GM18873 (cell line): Measurements from ENCODE around the gene DARS1.
"Not testable (repeated sequence)": the region's sequence is repeated elsewhere in the genome, so short reads cannot be mapped to it uniquely, and the experiment has no call there.

Experiments used
- ATAC-seq: cut with Tn5 transposase; IDR thresholded peaks from one replicate; pipeline ENCODE4 v1.9.1; 2021; ENCODE audit warnings: mild to moderate bottlenecking, moderate library complexity, moderate number of reproducible peaks; ENCODE audit not compliant: unreplicated experiment, low FRiP score

Gene DARS1

DNA sequence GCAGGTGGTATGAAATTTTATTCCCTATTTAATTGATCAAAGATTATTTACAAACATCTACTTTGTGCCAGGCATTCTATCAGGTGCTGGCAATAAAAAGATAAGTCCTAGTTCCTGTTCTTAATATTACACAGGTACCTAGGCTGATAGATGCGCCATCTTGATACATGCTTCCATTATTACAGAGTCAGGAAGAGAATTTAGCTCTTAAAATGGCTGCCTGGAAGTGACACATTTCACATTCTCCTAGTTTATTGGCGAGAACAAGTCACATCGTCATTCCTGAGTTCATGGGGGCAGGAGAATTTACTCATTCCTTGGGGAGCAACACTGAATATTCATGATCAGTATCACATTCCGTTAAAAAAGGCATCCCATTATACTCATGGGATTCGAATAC is 1.1 kb upstream of the DARS1 start:
- no peak for ATAC-seq

DNA sequence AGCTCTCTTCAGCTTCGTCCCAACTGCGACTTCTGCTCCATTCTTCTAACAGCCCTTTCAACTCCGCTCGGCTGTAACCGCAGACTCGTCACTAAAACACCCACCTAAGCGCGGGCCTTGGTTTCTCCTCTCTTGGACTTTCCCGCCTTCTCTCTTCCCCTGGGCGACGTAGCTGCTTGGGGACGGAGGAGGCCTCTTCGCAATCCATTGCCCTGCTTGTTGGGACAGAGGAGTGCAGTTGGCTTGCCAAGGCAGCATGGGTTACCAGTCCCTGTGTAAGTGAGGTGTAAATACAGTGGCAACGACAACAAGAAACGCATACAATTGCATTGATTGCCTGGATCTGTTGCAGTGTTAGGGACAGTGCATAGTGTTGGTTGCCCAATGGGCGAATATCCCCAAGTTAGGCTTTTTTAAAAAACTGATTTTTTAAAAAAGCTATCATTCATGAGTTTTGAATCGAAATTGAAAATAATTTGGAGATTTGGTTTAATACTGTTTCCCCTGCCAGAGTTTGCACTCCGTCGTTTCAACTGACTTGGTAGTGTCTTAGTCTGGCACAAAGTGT is 484 bp upstream of the DARS1 start:
- ATAC-seq: peak; percentile 27

DNA sequence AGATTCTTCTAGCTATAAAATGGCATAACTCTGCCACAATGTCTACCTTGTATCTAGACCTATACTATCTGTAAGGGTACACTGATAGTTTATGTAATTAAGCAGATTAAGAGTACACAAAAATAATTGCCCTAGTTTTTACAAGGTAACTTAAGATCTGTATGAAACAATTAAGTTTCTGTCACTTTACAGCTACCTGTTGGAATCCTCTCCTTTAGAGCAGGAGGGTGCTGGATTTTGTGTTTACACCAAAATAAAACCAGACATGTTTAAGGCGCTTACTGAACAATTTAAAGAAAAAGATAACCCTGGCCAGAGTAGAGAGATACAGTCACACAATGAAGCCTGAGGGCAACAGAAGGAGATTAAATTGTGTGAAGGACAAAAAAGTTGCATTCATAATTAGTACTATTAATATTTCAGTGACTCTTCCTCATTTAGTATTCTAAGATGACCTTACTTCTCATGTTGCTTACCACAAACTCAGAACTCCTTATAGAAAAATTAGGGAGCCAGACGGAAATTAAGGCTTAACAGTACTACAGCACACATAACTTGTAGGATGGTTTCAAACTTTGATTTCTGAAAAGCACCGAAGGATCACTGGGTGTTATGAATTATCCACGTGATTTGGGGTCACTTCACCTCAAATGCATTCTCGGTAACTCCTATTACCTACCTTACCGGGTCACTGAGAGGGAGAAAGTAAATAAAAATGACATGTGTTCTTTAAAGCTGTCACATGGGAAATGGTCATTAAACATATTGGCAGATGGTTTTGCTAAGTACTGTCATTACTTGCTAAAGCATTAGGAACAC is 1.0 kb downstream of the DARS1 start:
- no peak for ATAC-seq

DNA sequence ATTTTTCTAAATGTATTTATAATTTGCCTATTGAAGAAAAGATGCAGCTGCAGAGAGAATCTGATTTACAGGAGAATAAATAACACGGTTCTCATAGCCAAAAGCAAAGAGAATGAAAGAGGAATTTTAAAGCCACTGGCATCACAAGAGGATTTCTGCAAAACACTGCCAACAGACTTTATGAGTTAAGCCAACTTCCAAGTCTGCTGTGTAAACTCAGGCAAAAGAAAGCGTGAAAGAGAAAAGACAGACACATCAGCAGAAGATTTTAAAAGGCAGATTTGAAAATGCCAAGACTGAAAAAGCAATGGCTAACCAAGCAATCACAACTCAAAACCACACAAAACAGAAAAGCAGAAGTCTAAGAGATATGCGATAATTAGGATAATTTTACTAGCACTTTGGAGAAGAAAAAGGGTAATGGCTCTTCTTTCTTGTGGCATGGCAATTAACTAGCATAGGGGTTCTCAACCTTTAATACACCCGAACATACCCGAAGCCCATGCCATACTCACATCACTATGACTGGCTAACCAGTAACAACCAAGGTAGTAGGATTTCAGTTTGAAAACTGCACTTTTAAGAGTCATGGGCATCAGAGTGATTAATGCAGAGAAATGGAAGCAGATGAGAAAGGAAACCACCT is 4.9 kb downstream of the DARS1 start:
- ATAC-seq: no peak

DNA sequence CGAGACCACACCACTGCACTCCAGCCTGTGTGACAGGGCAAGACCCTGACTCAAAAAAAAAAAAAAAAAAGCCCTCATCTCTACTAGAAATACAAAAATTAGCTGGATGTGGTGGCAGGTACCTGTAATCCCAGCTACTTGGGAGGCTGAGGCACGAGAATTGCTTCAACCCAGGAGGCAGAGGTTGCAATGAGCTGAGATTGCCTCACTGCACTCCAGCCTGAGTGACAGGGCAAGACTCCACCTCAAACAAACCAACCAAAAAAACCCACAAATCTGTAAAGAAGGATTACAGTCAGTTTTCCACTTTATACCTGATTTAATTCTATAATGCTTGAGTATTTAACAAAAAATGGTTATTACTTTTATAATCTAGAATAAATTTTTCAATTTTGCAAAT is 9.7 kb downstream of the DARS1 start:
- no peak for ATAC-seq

DNA sequence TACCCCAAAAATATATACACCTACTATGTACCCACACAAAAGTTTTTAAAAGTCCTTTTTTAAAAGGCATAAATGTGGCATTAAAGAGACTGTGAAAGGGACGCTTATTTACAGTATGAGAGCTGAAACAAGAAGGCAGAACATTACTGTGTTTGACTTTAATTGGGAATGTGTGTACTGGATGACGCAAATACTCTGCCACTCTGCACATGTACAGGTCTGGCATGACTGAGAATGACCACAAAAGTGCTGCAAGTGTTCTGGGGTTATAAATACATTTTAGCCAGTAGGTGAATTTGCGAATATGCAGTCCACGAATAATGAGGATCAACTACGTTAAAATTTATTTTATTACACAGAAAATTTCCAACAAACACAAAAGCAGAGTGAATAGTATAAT is 11.4 kb downstream of the DARS1 start:
- ATAC-seq: no peak

DNA sequence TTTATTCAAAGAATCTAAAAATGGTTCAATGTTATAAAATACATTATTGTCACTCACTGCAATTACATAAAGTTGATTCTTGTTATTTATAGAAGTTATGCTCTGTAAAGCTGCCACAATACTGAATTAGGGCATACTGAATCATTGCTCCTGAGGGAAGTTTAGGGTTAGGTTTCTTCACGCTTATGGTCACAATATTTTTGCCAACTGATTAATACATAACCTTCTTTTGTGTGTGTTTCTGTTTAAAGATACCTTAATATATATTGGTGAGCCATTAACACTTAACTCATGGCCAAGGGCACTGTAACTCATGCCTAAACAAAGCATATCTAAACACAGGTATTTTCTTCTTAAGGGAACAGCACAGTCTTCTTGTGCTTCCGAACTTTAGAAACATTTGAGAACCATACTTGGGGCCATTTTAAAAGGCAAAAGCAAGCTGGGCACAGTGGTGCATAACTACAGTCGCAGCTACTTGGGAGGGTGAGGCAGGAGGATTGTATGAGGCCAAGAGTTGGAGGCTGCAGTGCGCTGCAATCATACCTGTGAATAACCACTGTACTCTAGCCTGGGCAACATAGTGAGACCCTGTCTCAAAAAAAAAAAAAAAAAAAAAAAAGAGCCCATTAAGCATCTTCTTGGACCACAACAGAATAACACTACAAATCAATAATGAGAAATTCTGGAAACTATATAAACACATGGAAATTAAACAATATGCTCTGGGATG is 15.6 kb downstream of the DARS1 start:
- ATAC-seq: no peak

DNA sequence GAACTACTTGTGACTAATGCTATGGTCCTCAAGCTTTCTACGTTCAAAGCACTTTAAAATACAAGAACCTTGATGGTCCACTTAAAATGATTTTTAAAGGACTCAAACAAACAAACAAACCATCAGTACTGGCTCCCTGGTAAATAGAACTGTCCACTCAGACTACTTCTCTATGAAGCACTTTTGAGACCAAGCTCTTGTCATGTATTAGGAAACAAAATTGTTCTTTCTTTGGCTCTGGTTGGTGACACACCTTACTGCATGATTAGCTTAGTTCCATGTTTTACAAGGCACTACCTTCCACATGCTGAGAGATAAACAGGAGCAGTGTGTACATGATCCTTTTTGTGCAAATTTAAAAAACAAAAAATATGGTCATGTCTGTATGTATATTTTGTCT is 19.7 kb downstream of the DARS1 start:
- no peak for ATAC-seq

DNA sequence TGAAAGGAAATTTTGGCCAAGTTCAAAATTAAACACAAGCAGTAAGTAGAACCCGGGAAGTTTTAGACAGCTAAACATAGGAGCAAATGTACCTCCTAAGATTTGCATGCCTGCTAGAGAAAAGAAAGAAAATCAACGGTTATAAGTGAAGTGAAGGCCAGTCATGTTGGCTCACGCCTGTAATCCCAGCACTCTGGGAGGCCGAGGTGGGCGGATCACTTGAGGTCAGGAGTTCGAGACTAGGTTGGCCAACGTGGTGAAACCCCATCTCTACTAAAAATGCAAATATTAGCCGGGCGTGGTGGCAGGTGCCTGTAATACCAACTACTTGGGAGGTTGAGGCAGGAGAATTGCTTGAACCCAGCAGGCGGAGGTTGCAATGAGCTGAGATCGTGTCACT is 21.0 kb downstream of the DARS1 start:
- ATAC-seq: not testable (repeated sequence)

DNA sequence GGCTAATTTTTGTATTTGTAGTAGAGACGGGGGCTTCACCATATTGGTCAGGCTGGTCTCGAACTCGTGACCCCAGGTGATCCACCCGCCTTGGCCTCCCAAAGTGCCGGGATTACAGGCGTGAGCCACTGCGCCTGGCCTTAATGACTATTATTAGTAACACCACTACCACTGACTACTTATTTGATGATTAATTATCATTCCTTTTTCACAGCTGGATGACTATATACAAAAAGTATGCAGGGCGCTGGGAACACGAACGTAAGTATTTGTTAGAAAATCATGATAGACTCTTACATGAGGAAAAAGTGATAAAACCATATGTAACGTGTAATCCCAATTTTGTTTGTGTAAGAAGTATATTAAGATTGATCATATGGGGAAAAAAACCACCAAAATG is 21.6 kb downstream of the DARS1 start:
- ATAC-seq: no peak

DNA sequence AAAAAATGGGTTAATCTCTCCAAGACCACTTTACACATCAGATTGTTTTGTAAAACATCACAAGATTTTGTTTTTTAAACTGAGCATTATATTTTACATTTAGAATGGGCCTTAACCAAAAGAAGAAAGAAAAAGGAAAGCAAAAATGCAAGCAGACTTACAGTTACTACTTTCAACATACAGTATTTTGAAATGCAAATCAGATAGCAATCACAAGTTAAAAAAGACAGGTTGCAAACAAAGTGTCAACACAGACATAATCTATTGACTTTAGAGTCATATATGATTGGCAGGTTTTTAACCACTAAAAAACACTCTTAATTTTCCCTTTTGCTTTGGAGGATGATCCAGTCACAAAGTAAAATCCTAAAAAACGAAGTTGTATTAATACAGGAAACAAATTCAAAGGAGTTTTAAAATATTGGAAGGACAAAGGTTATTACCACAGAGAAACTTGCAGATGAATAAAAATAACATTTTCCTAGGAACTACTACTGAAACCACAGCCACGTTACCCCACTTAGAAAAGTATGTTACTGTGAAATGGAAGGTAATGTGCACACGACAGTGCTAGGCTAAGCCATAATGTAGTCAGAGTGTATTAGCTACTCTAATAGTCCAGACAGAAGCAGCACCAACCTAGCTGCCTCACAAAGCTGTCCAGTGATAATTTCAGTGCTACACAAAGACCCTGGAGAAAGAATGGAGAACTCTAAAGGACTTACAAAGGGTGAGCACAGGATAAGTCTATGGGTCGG is 22.9 kb downstream of the DARS1 start:
- peak; percentile 49 for ATAC-seq

DNA sequence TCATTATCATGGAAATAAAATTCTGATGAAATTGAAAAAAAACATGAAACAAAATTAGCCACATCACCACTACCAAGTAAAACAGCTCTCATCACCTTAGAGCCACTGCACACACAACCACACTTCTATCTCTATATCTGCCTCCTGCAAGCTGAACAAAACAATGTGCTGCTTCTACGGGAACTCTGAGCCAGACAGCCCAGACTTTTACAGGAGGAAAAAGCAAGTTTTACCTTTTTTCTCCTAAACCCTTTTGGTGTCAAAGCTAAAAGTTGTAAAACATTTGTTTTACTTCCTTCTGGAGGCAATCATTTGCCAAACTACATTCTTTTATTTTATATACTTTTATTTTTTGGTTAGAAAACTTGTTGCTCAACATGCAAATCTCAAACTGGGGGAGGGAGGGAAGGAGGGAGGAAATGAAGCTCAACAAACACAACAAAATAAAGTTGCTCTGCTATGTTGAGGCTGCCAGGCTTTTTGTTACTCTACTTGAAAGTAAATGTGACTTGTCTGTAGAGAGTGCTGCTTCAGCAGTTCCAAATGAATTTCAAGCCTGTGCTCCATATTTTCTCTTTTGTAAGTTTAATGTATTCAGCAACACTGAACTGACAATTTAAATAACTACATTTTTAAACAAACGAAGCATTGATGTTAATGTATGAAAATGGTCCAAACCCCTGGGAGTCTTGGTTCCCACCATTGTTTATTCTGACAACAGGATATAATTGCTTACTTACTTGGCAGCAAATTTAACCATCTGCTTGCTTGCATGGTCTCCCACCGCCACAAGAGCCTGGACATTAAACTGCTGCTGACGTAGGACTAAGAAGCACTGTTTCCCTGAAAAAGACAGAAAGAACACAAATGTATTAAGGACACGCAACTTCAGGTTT is 24.5 kb downstream of the DARS1 start:
- ATAC-seq: no peak

DNA sequence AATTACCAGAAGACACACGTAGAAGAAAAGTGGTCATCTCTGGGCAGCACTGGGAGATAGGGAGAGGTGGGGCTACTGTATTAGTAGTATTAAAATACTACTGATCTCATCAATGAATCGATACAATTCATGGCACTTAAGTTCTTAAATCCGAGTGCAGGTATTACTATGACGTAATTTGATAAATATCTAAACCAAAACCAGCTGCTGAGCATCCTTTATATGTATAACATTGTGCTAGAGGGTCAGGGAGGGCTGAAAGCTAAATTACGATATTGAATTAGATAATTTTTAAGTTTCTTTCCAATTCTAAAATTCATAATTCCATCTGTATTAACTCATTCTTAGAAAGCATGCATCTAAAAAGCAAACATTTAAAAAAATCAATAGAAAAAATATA is 25.3 kb downstream of the DARS1 start:
- ATAC-seq: no peak

DNA sequence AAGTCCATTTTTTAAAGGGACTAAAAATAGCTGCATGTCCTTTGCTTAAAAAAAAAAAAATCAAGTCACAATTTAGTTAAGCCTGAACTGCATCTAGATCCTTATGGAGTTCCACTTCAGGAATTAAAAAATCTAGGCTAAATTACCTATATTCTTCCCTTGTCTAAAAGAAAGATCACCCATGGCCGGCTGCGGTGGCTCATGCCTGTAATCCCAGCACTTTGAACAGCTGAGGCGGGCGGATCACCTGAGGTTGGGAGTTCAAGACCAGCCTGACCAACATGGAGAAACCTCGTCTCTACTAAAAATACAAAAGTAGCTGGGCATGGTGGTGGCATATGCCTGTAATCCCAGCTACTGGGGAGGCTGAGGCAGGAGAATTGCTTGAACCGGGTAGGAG is 26.5 kb downstream of the DARS1 start:
- ATAC-seq: not testable (repeated sequence)

DNA sequence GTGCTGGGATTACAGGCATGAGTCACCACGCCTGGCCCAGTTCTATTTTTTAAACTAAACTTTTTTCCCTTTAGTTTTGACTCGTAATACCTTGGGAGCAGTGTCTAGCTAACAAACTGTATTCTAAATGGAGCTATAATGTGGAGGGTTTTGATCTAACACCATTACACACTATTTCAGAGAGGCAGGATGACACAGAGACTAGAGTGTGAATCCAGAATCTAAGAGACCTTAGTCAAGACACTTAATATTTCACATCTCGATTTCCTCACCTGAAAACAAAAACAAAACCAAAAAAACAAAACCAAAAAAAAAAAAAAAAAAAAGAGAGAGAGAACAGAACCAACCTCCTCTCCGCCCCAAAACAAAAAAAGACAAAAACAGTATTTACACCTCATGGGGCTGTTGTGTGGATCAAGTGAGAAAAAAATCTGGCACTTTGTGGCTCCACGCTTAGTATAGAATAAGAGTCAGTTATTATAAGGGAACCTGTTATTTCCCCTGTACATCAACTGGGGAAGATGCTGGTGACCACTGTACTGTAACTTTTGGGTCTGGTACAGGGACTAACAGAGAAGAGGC is 31.3 kb downstream of the DARS1 start:
- no peak for ATAC-seq

DNA sequence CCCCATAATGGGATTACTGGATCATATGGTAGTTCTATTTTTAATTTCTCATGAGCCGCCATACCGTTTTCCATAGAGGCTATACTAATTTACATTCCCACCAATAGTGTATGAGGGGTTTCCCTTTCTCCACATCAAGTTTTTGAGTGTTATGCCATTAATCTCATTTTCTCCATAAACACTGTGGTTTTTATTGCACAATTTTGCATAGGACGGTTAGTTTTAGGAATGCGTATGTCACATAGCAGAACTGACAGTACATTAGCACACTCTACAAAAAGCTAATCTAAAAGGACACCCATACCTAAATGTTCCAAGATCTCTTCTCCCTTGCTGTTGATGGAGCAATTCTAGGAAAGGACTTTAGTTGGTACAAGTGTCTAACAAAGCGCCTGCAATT is 32.5 kb downstream of the DARS1 start:
- no peak for ATAC-seq

DNA sequence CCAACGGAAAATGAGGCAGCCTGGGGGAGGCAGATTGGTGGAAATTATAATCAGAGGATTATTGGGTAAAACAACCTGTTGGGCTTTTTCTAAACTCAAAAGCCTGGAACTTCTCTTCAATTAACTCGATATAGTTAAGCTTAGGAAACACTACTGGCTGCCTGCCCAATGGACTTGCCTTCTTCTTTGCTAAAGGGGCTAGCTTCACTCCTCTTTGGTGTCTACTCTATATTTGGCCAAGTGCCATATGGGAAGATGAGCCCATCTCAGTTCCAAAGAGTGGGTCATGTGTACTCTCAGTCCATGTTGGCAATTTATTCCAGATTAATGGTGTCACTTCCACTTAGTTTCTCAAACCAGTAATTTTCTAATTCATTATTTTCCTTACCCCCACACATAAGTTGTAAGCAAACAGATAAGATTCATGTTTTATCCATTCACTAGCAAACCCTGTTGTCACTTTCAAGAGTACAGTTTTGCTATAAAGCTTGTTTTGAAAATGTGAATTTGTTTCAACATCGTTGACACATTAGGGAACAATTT is 34.3 kb downstream of the DARS1 start:
- no peak for ATAC-seq

DNA sequence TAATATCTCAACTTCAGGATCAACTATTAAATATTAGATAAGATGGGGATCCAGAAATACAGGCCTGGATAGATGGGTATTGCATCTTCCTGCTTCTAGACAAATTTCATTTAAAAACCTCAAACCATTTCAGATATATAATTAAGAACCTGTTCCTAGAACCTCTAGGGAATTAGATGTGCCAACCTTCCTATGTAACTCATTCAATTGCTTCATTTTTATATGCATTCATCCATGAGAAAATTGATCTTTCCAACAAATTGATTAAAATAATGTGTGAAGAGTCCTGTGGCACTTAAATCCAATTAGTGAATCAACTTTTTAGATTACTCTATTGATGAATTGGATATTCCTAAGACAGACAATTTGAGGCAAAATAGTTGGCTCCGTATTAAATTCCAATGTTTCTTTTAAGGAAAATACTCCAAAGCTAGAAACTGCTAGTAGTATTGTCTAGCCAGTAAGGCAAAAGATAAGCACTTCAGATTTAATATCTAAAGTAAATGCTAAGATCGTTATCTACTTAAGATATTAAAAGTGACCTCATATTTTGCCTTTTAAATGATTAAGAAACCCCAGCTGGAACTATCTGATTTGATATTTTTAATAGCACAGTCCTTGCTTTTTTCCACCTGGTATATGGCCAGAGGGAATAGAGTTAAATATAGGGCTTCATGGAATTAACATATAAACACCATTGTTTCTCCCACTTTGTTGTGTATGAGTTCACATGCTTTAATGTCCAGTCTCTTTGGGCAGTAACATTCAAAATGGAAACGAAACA is 35.8 kb downstream of the DARS1 start:
- ATAC-seq: no peak
